Measurements from ENCODE around the gene SLC25A30. TPM values are rescaled to one million over a fixed set of nuclear protein-coding genes. Genes with fewer than 3 reads are reported as not detected.

Gene SLC25A30
- total and polyA plus RNA-seq, 2 of the 13 experiments (the other 11 are each of a cell fraction or from before 2014, with no cell fraction given) = 19.6 to 22.5 TPM

- no peak; the same call in 1 of the 2 replicates for TF ChIP-seq PRDM15 (CRISPR knock-in tag; IDR thresholded peaks at IDR 0.05)
- 0 out of 2 replicates have a peak, but pooled peaks have one; percentile 58 for TF ChIP-seq ZBTB3 (CRISPR knock-in tag; IDR thresholded peaks at IDR 0.05; ENCODE audit: borderline replicate concordance, low read depth)
- TF ChIP-seq TRIM22 (IDR thresholded peaks at IDR 0.05) = no peak
- no peak for TF ChIP-seq ZBTB26 (CRISPR knock-in tag; IDR thresholded peaks at IDR 0.05; ENCODE audit: borderline replicate concordance)
- 0 out of 2 replicates have a peak, but pooled peaks have one; percentile 14 for TF ChIP-seq ZFP82 (CRISPR knock-in tag; IDR thresholded peaks at IDR 0.05; ENCODE audit: borderline replicate concordance)
- peak; percentile 50; the same call in 1 of the 2 replicates for TF ChIP-seq ZSCAN9 (CRISPR knock-in tag; IDR thresholded peaks at IDR 0.05; ENCODE audit: borderline replicate concordance)
- TF ChIP-seq ZNF234 (CRISPR knock-in tag; conservative IDR thresholded peaks at IDR 0.05) = no peak
- 0 out of 2 replicates have a peak, but pooled peaks have one; percentile 72 for TF ChIP-seq TERF1 (CRISPR knock-in tag; IDR thresholded peaks at IDR 0.05)
- TF ChIP-seq ZNF335 (CRISPR knock-in tag; IDR thresholded peaks at IDR 0.05) = 0 out of 2 replicates have a peak, but pooled peaks have one; percentile 24
- TF ChIP-seq PPARG (CRISPR knock-in tag; conservative IDR thresholded peaks at IDR 0.05) = no peak
- TF ChIP-seq PRDM4 (CRISPR knock-in tag; IDR thresholded peaks at IDR 0.05; ENCODE audit: borderline replicate concordance) = no peak
- 0 out of 2 replicates have a peak, but pooled peaks have one; percentile 62 for TF ChIP-seq ZNF709 (CRISPR knock-in tag; IDR thresholded peaks at IDR 0.05)
- no peak for TF ChIP-seq GABPA (IDR thresholded peaks at IDR 0.05; ENCODE audit: low read depth, low read length)
- TF ChIP-seq GABPA (CRISPR knock-in tag; IDR thresholded peaks at IDR 0.05; ENCODE audit: low read depth) = 0 out of 2 replicates have a peak, but pooled peaks have one; percentile 35
Measured at GRCh38 chr13:45417790-45418534, at the start of gene SLC25A30 (continued).

All from HepG2 (cell line).